Measurements from ENCODE around the gene POTEM.
"Not testable (repeated sequence)": the region's sequence is repeated elsewhere in the genome, so short reads cannot be mapped to it uniquely, and the experiment has no call there.

The POTEM gene

DNA sequence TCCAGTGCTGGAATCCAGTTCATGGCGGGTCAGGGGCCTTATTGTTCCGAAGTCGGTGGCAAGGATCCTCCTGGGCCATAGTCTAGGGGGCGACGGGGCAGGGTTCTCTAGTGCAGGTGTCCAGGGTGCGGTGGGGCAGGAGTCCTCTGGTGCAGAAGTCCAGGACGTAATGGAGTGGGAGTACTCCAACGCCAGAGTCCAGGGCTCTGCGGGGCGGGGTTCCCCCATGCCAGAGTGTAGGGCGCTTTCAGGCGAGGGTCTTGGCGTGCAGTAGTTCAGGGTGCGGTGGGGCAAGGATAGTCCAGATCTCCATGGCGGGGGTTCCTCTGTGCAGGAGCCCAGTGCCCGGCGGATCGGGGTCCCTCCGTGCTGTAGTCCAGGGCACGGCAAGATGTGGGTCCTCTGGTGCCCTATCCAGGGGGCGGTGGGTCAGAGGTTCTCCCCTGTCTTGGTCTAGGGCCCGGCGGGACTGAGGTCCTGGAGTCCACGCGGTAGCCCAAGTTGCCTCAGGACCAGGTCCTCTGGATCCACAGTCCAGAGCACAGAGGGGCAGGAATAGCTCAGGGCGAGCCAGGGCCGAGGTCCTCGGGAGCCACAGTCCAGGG, 70.9 kb downstream of the POTEM start:
- DNase-seq: not testable (repeated sequence)

DNA sequence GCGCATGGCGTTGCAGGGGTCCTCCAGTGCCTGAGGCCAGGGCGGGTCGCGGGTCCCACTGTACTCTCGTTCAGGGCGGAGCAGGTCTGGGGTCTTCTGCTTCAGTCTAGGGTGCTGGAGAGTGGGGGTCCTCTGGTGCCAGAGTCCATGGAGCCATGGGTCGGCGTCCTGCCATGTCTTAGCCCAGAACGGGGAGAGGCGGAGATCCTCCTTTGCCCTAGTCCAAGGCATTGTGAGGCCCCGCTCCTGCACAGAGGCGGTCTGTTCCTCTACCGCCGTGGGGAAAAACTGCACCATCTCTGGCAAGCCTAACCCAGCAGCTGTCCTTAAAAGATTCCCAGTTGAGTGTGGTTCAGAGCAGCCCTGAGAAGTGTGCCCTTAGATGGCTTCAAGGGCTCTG, 71.6 kb downstream of the POTEM start:
- DNase-seq: not testable (repeated sequence)

DNA sequence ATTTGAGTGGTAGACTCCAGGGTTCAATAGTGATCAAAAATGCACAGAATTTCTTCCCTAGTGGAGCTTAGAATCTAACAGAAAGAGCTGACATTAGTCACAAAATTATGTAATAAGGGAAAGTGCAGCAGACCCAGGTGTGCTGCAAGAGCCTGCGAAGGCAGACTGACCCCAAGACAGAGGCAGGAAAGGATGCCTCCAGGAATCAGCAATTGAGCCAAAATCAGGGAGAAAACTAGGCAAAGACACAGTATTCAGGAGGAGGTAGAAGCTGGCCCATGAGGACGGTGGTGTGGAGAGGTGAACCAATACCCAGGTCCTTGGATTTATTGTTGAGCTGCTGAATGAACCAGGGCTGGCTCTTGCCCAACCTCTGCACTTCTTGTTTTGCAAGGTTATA, 76.2 kb downstream of the POTEM start:
- DNase-seq: not testable (repeated sequence)
